HFF-Myc (cell line): ENCODE measurements around the gene TEAD4.

Experiments used
- DNase-seq: peaks from one replicate; pipeline ENCODE4 v3.0.0-alpha.2; 2011; ENCODE audit warnings: low read depth; ENCODE audit errors: extremely low read depth
- H3K4me3 ChIP-seq: replicated peaks from 2 replicates; pipeline ENCODE4 v1.5.1; 2011; ENCODE audit warnings: low read depth, mild to moderate bottlenecking, control low read depth, low read length
- TF ChIP-seq, protein P1 (sequence below): IDR thresholded peaks from 2 replicates; pipeline ENCODE4 v1.5.1; 2012; ENCODE audit warnings: mild to moderate bottlenecking, low read depth, low read length, control low read depth; ENCODE audit errors: missing control alignments

The TEAD4 gene

GRCh38 chr12:2959192-2959504, at the start of gene TEAD4:
TEAD4 (plus strand) TSS chr12:2959397.
- no peak for DNase-seq
- TF ChIP-seq, protein P1, sequence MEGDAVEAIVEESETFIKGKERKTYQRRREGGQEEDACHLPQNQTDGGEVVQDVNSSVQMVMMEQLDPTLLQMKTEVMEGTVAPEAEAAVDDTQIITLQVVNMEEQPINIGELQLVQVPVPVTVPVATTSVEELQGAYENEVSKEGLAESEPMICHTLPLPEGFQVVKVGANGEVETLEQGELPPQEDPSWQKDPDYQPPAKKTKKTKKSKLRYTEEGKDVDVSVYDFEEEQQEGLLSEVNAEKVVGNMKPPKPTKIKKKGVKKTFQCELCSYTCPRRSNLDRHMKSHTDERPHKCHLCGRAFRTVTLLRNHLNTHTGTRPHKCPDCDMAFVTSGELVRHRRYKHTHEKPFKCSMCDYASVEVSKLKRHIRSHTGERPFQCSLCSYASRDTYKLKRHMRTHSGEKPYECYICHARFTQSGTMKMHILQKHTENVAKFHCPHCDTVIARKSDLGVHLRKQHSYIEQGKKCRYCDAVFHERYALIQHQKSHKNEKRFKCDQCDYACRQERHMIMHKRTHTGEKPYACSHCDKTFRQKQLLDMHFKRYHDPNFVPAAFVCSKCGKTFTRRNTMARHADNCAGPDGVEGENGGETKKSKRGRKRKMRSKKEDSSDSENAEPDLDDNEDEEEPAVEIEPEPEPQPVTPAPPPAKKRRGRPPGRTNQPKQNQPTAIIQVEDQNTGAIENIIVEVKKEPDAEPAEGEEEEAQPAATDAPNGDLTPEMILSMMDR = no peak
- peak within 1 kb of the TSS; percentile 75 for H3K4me3 ChIP-seq

- H3K4me3 ChIP-seq = no peak overlapping the region
- TF ChIP-seq, protein P1 = no peak
- DNase-seq = no peak
These were observed 47.0 kb upstream of the TEAD4 start for GRCh38 chr12:2912216-2912575.

DNA sequence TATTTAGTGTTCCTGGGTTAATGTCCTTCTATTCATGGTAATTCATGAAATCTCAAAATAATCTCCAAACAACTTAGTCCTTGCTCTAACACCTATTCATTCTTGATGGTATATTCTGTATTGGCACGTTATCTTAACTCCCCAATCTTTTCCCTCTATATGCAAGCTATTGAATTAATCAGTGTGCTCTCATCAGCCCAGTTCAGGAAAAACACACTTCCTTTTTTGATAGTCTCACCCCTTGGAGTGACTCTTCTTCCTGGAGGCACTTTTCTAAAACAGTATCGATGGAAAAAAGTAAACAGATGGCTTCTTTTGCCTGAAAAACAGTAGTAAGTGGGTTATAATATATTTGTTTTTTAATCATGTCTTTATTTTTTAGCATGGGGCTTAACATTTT, 39.9 kb upstream of the TEAD4 start:
- DNase-seq = no peak
- H3K4me3 ChIP-seq = no peak overlapping the region
- TF ChIP-seq, protein P1 = no peak

- DNase-seq = no peak
- no peak overlapping the region for H3K4me3 ChIP-seq
These were observed 36.9 kb upstream of the TEAD4 start for GRCh38 chr12:2922329-2922728.

GRCh38 chr12:2923057-2923456, 36.1 kb upstream of the TEAD4 start:
- H3K4me3 ChIP-seq = no peak overlapping the region
- TF ChIP-seq, protein P1 = no peak
- DNase-seq = no peak

More at GRCh38 chr12:2922329-2922728, 36.9 kb upstream of the TEAD4 start:
- TF ChIP-seq, protein P1 = no peak

DNA sequence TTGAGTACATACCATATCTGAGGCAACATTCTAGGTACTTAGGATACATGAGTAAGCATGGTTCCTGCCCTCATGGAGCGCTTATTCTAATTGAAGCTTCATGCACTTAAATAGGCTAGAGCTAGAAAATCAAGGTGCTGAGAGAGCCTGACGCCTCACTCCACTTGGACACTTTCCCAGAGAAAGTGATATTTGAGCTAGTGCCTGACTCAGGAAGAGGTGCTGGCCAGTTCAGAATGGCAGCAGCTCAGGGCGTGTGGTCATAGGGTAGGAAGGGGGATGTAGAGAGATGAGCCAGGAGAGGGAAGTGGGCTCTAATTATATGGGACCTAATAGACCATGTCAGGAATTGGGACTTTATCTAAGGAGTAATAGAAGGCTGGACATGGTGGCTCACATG, 35.2 kb upstream of the TEAD4 start:
- DNase-seq = no peak
- no peak overlapping the region for H3K4me3 ChIP-seq
- TF ChIP-seq, protein P1 = no peak

DNA sequence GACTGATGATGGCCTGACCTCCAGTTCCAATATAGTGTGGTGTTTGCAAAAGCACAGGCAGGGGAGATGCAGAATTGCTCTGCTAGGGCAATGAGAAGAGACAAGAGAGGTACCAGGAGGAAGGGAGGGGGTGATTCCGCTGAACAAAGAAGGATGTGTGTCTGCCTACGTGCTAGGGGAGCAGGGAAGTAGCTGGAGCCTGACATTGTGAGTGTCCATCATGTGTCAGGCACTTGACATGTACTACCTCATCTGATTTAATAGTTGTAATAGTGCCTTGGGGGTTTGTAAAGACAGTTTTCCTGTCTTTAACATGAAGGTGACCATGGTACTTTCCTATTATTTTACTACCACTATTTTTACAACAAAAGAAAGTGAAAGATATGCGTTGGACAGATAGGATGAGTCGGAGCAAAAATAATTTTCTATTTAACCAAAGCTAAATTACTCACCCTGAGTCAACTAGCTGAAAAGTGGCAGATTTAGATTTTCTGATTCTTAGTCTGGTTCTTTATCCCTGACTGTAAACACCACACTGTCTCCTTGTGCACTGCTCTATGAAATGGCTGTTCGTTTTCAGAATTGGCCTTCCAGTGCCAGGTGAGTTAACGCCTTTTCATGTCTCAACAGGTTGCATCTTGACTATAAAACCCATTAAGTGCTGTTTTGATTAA, 33.7 kb upstream of the TEAD4 start:
- TF ChIP-seq, protein P1 = no peak
- no peak overlapping the region for H3K4me3 ChIP-seq
- DNase-seq = no peak
